ENCODE data around the gene DNAL1.
"Not testable (repeated sequence)": the region's sequence is repeated elsewhere in the genome, so short reads cannot be mapped to it uniquely, and the experiment has no call there.

Gene DNAL1

GRCh38 chr14:73640796-73641365, 3.9 kb upstream of the DNAL1 start:
- no peak for DNase-seq (ENCODE audit: low read depth in 2 of 2)

GRCh38 chr14:73645248-73645610, 443 bp downstream of the DNAL1 start:
- DNase-seq (ENCODE audit: low read depth in 2 of 2): no peak

DNA sequence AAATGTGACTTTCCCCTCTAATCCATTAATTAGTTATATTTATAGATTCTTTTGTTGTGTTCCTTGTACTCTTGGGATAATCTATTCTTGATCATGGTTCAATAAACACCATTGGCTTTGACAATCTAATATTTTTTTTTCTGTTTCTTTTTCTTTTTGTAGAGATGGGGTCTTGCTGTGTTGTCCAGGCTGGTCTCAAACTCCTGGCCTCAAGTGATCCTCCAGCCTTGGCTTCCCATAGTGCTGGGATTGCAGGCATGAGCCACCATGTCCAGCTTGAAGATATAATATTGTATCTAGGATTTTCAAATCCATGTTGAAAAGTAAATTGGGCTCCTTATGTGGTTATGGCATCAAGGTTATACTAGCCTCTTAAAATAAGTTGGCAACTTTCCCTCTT, 6.2 kb downstream of the DNAL1 start:
- no peak for DNase-seq (ENCODE audit: low read depth in 2 of 2)

DNA sequence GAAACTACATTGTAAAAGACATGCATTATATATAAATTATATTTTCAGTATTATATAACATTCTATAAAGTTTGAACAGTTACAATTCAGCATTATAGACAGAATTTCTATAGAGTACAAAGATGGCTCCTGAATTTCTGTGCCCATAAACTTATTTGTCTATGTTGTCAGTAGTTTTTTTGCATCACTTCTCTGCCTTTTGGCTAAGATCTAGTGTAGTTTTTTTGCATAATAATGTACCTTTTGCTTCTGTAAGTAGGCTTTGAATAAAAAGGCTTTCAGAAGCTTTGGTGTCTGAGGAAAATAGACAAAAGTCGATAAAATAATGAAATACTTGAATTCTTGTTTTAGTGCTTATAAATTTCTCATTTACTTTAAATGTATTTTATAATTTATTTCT, 11.1 kb downstream of the DNAL1 start:
- no peak for DNase-seq (ENCODE audit: low read depth in 2 of 2)

DNA sequence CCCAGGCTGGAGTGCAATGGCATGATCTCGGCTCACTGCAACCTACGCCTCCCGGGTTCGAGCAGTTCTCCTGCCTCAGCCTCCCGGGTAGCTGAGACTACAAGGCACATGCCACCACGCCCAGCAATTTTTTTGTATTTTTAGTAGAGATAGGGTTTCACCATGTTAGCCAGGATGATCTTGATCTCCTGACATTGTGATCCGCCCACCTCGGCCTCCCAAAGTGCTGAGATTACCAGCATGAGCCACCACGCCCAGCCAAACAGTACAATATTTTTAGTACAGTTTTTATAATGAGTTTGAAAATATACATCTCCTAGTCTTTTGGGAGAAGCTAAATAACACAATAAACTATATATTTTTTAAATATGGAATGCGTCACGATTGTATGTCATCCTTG, 14.4 kb downstream of the DNAL1 start:
- not testable (repeated sequence) for DNase-seq (ENCODE audit: low read depth in 2 of 2)

DNA sequence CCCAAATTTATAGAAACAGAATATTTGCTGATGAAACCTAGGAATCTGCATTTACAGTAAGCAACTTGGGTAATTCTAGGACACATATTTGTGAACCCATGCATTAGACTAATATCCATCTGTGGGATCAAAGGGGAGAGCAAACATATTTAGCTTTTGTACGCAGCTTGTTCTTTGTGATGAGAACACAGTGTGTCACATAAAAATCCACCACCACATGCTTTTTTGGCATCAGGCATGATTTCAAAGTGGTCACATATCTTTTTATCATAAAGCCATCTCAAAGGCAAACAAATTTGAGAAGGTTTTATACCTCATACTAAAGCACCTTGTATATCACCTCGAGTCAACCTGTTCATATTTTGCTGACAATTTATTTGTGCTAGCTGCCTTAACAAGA, 15.7 kb downstream of the DNAL1 start:
- no peak for DNase-seq (ENCODE audit: low read depth in 2 of 2)

GRCh38 chr14:73661872-73662271, 17.1 kb downstream of the DNAL1 start:
- DNase-seq (ENCODE audit: low read depth in 2 of 2): no peak

DNA sequence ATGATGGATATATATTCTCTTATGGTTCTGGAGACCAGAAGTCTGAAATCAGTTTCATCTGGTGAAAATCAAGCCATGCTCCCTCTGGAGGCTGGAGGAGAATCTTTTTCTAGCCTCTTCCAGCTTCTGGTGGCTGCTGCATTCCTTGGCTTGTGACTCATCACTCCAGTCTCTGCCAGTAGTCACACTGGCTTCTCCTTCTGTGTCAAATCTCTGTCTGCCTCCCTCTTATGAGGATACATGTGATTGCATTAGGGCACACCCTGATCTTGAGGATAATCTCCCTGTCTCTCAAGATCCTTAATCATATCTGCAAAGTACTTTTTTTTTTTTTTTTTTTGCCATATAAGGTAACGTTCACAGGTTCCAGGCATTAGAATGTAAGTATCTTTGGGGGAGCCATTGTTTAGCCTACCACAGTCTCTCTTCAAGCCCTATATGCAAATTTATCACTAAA, 17.7 kb downstream of the DNAL1 start:
- DNase-seq (ENCODE audit: low read depth in 2 of 2): no peak

DNA sequence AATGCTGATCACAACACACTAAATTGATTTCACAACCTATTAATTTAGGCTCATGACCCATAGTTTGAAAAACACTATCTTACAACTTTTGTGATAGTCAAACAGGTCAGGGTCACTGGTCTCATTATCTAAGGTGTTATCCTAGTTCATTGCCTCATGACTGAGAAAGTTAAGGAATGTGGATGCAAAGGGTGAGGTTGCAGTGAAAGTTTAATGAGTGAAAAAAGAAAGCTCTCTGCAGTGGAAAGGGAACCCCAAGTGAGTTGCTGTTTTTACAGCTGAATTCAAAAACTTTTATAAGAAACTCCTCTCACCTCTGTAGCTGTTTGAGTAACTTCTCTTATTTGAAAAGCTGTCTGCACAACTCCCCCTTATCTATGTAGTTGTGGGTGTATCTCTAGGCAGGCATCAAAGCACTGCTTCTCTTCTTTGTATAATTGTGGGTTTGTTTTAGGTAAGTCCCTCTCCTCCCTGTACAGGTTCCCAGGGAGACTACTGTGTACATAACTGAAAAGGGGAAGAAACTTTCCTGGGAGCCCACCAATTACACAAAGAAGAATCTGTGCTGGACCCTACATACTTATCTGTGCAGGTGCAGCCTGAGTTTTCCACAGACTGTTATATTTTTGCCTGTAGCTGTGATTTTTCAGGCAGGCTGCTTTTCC, 18.9 kb downstream of the DNAL1 start:
- no peak for DNase-seq (ENCODE audit: low read depth in 2 of 2)

- no peak for DNase-seq (ENCODE audit: low read depth in 2 of 2)
Observed at GRCh38 chr14:73665130-73665529, 20.3 kb downstream of the DNAL1 start.

DNA sequence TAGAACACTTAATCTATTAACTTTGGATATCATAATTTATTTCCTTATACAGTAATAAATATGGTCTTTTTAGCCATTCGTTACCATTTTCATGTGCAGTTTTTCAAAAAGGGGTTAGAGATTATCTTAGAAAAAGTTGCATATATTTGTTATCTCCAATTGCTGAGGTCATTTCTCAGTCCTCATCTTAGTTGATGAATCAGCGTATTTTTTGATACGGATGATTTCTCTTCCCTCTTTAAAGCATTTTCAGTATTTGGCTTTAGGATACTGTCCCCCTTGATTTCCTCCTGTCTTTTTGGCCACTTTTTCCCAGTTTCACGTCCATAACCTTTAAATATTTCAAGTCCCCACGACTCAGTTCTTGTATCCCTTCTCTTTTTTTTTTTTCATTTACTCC, 21.8 kb downstream of the DNAL1 start:
- no peak for DNase-seq (ENCODE audit: low read depth in 2 of 2)

- DNase-seq (ENCODE audit: low read depth in 2 of 2): no peak
Observed at GRCh38 chr14:73667854-73668253, 23.1 kb downstream of the DNAL1 start.

- no peak for DNase-seq (ENCODE audit: low read depth in 2 of 2)
Observed at GRCh38 chr14:73674986-73675385, 30.2 kb downstream of the DNAL1 start.

DNA sequence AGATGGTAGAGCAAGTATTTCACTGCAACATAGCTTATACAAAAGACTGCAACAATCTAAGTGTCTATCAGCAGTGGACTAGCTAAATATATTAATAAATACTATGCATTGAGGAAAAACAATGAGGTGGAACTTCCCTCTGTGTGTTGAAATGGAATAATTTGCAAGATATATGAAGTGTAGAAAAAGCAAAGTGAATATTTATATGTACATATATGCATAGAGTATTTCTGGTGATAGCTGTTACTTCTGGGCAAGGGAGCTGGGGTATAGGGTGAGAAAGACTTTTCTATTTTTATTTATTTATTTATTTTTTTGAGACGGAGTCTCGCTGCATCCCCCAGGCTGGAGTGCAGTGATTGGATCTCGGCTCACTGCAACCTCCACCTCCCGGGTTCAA, 33.9 kb downstream of the DNAL1 start:
- DNase-seq (ENCODE audit: low read depth in 2 of 2): no peak

- no peak for DNase-seq (ENCODE audit: low read depth in 2 of 2)
Observed at GRCh38 chr14:73680821-73681220, 36.0 kb downstream of the DNAL1 start.

- DNase-seq (ENCODE audit: low read depth in 2 of 2): no peak
Observed at GRCh38 chr14:73684627-73685026, 39.8 kb downstream of the DNAL1 start.

- DNase-seq (ENCODE audit: low read depth in 2 of 2): no peak
Observed at GRCh38 chr14:73685328-73685727, 40.5 kb downstream of the DNAL1 start.

DNA sequence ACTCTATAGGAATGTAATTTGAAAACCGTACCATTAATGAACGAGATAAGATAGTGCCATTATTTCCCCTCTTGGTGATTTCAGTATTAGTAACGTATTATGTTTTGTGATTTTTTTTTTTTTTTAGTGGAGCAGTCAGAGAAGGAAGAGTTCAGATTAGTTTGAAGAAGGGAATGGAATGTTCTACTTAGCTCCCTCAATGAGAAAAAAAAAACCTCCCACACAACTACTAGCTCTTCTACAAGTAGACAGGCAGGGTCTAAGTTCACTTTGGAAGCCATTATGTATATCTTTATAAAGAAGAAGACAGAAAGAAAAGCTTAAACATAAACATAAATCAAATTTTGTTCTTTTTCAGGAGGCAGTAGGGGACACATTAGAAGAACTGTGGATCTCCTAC, 42.1 kb downstream of the DNAL1 start:
- no peak for DNase-seq (ENCODE audit: low read depth in 2 of 2)

- DNase-seq (ENCODE audit: low read depth in 2 of 2): no peak
Observed at GRCh38 chr14:73694083-73694482, 49.3 kb downstream of the DNAL1 start.

- no peak for DNase-seq (ENCODE audit: low read depth in 2 of 2)
Observed at GRCh38 chr14:73695082-73695481, 50.3 kb downstream of the DNAL1 start.

DNA sequence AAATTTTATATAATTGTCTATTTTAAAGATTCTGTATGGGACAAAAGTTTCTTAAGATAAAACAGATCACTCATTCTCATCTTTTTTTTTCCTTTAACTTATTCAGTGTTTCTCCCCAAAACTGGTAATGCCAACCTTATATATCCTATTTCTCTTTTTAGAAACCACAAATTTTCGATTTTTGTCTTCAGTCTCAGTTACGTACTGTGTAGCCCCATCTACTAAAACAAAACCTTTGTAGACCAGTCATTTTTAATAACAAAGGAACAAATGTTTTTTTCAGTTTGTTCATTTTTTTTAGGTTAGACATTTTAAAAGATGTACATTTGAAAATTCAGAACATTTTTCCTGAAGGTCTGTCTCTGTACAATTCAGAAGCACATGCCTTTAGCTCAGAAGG, 51.2 kb downstream of the DNAL1 start:
- no peak for DNase-seq (ENCODE audit: low read depth in 2 of 2)

DNA sequence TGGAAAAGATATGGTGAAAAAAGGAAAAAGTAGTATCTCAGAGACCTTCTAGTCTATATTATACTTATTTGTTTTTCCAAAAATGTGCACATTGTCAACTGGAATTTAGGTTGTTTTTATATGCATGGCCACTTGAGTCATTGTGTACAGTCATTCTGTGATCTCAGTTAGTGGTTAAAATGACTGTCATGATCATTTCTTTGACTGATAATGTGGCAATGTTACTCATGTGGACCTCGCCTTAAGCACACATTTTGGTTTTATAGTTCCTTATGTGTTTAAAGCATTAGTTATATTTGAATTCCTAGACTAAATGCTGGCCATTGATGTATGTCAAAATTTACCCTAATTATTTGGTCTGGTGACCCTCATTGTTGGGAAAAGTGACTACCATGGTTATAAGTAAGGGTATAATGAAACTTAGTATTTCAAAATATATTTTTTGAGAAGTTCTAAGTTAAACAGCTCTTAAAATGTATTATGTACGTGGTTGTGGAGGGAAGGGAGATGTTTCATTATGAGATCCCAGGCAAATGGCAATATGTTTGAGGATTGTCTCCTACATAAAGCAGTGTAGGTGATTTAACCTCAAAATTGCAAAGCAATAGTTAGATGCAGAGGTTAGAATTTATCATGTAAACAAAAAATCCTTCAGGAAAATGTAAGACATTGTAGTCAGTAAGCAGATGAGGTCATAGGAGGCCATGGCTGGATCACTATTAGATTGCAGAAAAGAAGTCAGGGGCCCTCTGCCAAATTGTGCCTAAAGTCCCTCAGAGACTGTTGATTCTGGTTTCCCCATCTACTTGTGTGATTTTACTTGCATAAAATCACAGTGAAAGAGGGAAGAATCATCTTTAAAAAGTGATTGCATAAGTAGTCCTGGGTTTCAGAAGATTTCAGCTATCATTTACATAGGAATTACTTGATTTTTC, 51.9 kb downstream of the DNAL1 start:
- DNase-seq (ENCODE audit: low read depth in 2 of 2): no peak

DNA sequence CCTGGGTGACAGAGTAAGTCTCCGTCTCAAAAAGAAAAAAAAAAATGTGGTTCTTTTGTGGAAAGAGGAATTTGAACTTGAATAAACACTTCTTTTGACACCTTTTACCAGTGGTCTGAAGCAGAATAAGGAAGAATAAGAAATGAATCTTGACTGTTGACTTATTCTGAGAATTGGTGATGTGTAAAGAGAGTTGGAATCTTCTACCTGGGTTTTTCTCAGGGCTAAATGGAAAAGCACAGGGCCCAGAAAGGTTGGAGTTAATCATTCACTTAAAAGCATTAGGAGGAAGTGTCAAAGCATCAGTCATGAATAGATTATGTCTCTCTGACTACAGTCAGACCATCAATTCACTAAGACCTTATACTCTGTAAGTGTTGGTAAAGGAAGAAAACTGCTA, 55.5 kb downstream of the DNAL1 start:
- no peak for DNase-seq (ENCODE audit: low read depth in 2 of 2)

Measured in stimulated activated CD8-positive, alpha-beta memory T cell treated with anti-CD3 and anti-CD28 coated beads, Interleukin-15, amount 100 ng/mL, for 48 hours (primary cell).